NCI-H2107 (cell line): Measurements from ENCODE around the gene ZC3HAV1L.
"Not testable (repeated sequence)": the region's sequence is repeated elsewhere in the genome, so short reads cannot be mapped to it uniquely, and the experiment has no call there.

Source experiments
- DNase-seq: peaks from one replicate; lab custom pipeline; 2025; lab: John Stamatoyannopoulos, UW

The ZC3HAV1L gene

GRCh38 chr7:139035586-139036353 is at the start of gene ZC3HAV1L:
ZC3HAV1L (minus strand) TSS chr7:139036042; CDS start chr7:139036017, 25 bp downstream.
- no peak for DNase-seq

GRCh38 chr7:139084709-139085108 is 48.9 kb upstream of the ZC3HAV1L start:
- DNase-seq, result no peak

GRCh38 chr7:139081584-139081983 is 45.7 kb upstream of the ZC3HAV1L start:
- DNase-seq, result no peak

GRCh38 chr7:139080905-139081304 is 45.1 kb upstream of the ZC3HAV1L start:
- DNase-seq, result no peak

GRCh38 chr7:139079861-139080260 is 44.0 kb upstream of the ZC3HAV1L start:
- DNase-seq, result no peak

GRCh38 chr7:139078911-139079310 is 43.1 kb upstream of the ZC3HAV1L start:
- DNase-seq, result no peak

GRCh38 chr7:139078399-139078798 is 42.6 kb upstream of the ZC3HAV1L start:
- no peak for DNase-seq

- not testable (repeated sequence) for DNase-seq
Observed at GRCh38 chr7:139077706-139078105, 41.9 kb upstream of the ZC3HAV1L start.

- DNase-seq, result no peak
Observed at GRCh38 chr7:139075871-139076686, 40.2 kb upstream of the ZC3HAV1L start.

- peak; percentile 57 for DNase-seq
Observed at GRCh38 chr7:139075031-139075652, 39.3 kb upstream of the ZC3HAV1L start.

GRCh38 chr7:139072796-139073195 is 37.0 kb upstream of the ZC3HAV1L start:
- no peak for DNase-seq

GRCh38 chr7:139071680-139072079 is 35.8 kb upstream of the ZC3HAV1L start:
- no peak for DNase-seq

GRCh38 chr7:139068544-139069399 is 32.9 kb upstream of the ZC3HAV1L start:
- no peak for DNase-seq

GRCh38 chr7:139066315-139066714 is 30.5 kb upstream of the ZC3HAV1L start:
- DNase-seq, result no peak

GRCh38 chr7:139065323-139065722 is 29.5 kb upstream of the ZC3HAV1L start:
- no peak for DNase-seq

GRCh38 chr7:139061416-139061815 is 25.6 kb upstream of the ZC3HAV1L start:
- no peak for DNase-seq

GRCh38 chr7:139060695-139061237 is 24.9 kb upstream of the ZC3HAV1L start:
- no peak for DNase-seq

GRCh38 chr7:139059905-139060304 is 24.1 kb upstream of the ZC3HAV1L start:
- no peak for DNase-seq

- DNase-seq, result no peak
Observed at GRCh38 chr7:139058943-139059342, 23.1 kb upstream of the ZC3HAV1L start.

GRCh38 chr7:139055674-139056073 is 19.8 kb upstream of the ZC3HAV1L start:
- no peak for DNase-seq

GRCh38 chr7:139054656-139055055 is 18.8 kb upstream of the ZC3HAV1L start:
- not testable (repeated sequence) for DNase-seq
